ENCODE data around the gene HHAT.

- TF ChIP-seq CTCF (IDR thresholded peaks at IDR 0.05): no peak
- no peak for TF ChIP-seq POLR2A (IDR thresholded peaks at IDR 0.05)
Measured at GRCh38 chr1:210288116-210288515, 40.6 kb upstream of the HHAT start.

All from lower leg skin (tissue), 3 donors.